HG03108 (cell line): Measurements from ENCODE around the gene SUSD1.
"Not testable (repeated sequence)": the region's sequence is repeated elsewhere in the genome, so short reads cannot be mapped to it uniquely, and the experiment has no call there.

Experiments
- ATAC-seq: cut with Tn5 transposase; IDR thresholded peaks from one replicate; pipeline ENCODE4 v1.9.1; 2021; ENCODE audit warnings: moderate library complexity; ENCODE audit not compliant: unreplicated experiment

The SUSD1 gene

DNA sequence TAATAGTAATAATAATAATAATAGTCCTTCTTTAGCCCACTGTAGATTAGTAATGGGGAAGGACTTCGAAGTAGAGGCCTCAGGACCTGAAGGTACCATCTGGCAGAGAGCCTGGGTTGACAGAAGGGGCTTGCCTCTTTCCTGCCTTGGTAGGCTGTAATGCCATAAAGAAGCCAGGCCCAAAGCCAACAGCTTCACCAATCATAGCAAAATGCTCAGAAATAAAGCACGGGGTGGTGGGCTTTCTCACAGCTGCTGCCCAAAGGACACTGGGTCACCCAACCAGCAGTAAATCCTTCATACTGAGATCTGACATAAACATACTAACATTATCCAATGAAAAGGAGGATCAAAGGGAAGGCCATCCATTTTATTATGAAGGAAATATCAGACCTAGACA lies 70.7 kb downstream of the SUSD1 start:
- ATAC-seq, result no peak

GRCh38 chr9:112103405-112103804 lies 71.7 kb downstream of the SUSD1 start:
- ATAC-seq, result no peak

- peak; percentile 58 for ATAC-seq
Measured at GRCh38 chr9:112097712-112098688, 77.1 kb downstream of the SUSD1 start.

- ATAC-seq, result no peak
Measured at GRCh38 chr9:112094948-112095681, 80.0 kb downstream of the SUSD1 start.

DNA sequence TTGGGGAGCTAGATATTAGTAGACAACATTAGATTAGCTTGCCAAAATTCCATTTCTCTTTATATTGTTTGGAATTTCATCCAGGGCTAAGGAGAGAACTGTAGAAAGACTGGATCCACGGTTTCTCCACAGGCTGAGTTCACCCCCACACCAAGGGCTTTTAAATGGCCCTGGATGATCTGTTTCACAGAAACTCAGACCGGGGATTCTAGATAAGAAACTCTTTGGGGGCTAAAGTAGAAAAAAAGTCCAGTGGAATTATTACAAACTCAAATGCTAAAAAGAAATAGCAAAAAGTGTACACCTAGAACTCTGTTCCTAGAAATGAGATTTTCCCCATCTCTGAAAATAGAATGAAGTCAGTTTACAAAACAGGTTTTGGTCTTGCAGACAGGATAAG lies 80.9 kb downstream of the SUSD1 start:
- no peak for ATAC-seq

DNA sequence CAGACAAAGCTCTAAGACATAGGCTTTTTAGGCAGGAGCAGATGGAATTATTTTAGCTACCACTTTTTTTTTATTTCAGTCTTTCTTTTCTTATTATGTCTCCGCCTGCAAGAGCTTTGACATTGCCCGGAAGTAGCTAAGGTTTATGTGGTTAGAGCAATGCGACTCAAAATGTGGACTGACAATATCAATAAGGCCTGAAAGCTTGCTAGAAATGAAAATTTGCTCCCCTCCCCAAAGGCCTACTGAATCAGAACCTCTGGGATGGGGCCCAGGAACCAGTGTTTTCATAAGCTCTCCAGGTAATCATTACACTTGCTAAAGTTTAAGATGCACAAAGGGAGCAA lies 81.3 kb downstream of the SUSD1 start:
- no peak for ATAC-seq

DNA sequence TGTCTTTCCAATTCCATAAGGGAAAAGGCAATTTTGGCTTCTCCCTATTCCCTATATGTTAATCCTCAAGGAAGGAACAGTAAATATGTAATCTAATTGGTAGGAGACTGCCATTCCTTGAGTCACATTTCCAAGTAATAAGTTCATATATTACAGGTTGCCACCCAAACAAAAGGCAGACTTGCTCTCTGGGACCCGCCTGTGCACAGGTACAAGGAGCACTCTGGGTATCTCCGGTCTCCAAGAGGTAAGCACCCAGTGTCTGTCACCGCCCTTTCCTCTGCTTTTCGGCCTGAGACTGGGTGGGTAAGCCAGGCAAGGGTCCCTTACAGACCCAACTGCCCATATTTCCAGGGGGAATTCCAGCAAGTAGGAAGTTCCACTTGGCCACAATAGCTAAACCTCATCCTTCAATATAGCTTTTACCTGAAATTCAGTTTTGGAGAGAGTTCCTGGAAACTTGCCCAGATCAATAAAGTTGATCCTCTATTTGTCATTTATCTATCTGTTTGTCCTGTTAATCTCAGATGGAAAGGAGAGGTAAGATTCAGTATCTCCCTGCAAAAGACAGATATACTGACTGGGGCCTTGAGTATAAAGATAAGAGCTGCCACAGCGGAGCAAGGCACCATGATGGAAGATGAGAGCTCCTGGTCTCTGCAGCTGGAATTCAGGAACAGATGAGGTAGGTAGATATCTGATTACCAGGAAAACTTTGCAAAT lies 81.8 kb downstream of the SUSD1 start:
- no peak for ATAC-seq

DNA sequence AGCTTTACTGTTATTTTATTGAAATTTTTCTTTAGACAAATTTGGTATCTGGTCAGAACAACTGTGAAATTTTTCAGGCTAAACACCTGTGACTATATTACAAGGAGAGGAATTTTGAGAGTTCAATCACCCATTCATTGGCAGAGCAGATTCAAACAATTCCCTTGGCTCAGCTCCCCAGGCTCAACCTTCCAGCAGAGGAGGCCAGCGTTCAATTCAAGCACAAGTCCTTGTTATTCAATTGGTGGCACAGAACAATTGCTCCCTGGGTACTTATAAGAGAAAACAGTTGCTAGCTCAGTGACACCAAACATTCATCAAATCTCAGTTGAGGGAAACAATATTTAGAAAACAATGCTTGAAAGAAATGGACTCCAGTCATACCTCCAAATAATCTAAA lies 83.3 kb downstream of the SUSD1 start:
- no peak for ATAC-seq

DNA sequence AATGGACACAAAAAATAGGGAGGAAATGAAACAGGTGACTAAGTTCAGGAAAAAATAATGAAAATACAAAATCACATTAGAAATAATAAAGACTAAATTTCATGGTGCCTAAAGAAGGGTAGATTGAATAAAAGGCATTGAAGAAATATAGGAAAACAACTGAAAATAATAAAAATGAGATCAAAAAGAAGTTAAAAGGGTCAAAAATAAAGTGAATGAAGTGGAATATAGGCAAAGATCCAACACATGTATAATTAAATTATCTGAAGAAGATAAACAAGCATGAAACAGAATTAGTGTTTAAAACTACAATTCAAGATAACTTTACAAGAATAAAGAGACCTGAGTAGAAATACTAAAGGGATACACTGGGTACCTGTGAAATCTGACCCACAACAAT lies 87.6 kb downstream of the SUSD1 start:
- no peak for ATAC-seq

DNA sequence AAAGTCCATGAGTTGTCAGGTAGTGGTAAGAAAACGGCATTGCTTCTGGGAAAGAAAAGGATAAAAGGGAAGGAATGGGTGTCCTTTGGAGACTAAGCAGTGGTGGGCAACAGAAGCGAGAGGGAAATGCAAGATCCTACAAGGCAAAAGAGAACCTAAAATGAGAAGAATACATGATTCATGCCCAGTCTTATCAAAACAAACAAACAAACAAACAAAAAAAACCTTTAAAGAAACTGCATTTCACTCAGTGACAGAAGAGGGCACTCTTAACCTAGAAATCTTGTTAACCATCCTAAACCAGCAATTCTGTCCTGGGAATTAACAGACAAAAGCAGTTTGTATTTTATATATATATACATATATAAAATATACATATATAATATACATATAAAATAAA lies 88.5 kb downstream of the SUSD1 start:
- no peak for ATAC-seq

DNA sequence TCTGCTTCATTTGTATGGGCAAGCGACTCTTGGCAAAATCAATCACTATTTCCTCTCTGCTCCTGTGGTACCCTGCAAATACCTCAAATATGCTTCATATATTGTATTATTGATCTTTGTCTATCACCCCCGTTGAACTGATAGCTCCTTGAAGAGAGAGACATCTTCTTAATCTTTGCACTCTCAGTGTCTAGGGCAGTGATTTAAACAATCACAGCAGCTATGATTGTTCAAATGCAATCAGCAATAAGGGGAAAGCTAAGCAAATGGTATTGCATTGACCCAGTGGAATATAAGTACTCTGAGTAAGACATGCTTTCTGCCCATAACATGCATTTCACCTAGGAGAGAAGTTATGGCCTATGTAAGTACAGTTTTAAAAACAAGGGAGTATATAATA lies 90.2 kb downstream of the SUSD1 start:
- no peak for ATAC-seq

DNA sequence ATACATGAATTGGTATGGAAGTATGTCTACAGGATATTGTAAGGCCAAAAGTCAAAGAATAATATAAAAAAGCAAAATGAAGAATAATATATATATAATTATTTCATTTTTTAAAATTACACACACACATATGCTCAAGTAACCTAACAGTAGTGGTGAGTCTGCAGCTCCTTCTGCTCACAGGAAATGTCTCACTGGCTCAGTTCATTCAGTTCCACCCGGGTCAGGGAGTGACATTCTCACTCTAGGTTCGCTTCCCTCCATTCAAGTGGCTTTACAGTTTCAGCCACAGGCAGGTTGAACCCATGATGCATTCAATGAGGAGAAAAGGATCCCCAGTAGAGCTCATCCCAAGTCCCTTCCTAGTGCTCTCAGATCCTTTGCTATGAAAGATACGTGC lies 90.8 kb downstream of the SUSD1 start:
- no peak for ATAC-seq

- no peak for ATAC-seq
Measured at GRCh38 chr9:112081918-112082729, 93.0 kb downstream of the SUSD1 start.

GRCh38 chr9:112080831-112081542 lies 94.1 kb downstream of the SUSD1 start:
- no peak for ATAC-seq

DNA sequence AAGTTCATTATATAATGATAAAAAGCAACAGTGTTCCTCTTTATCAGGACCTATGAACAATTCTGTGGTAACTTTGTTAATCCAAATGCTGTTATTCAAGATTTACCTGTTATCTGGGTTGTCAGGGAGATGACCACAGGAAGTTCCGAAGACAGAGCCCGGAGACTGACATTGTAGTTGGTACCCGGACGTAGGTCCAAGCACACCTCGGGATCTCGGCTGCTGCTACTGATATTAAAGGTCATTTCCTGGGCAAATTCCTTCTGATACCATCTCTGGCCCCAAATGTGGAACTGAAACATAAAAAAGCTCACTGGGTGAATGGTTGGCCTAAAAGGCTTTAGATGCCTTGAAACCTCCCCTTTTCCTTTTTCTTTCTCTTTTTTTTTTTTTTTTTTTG lies 96.7 kb downstream of the SUSD1 start:
- ATAC-seq, result peak; percentile 67

DNA sequence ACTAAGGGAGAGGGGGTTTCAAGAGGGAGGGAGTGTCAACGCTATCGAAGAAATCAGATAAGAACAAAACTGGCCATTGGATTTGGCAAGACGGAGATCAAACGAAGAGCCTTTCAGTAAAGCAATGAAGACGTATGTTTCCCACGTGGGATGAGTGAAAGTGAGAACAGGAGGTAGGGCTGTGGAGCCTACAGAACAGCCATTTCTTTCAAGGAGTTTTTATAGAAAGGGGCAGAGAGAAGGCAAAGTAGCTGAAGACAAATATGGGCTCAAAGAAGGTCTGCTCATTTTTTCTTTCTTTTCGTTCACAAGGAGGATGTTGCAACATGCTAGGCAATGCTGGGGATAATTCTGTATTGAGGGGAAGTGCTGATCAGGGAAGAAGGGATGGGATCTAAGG lies 98.3 kb downstream of the SUSD1 start:
- no peak for ATAC-seq

GRCh38 chr9:112075009-112075378 lies 100.1 kb downstream of the SUSD1 start:
- ATAC-seq, result no peak

DNA sequence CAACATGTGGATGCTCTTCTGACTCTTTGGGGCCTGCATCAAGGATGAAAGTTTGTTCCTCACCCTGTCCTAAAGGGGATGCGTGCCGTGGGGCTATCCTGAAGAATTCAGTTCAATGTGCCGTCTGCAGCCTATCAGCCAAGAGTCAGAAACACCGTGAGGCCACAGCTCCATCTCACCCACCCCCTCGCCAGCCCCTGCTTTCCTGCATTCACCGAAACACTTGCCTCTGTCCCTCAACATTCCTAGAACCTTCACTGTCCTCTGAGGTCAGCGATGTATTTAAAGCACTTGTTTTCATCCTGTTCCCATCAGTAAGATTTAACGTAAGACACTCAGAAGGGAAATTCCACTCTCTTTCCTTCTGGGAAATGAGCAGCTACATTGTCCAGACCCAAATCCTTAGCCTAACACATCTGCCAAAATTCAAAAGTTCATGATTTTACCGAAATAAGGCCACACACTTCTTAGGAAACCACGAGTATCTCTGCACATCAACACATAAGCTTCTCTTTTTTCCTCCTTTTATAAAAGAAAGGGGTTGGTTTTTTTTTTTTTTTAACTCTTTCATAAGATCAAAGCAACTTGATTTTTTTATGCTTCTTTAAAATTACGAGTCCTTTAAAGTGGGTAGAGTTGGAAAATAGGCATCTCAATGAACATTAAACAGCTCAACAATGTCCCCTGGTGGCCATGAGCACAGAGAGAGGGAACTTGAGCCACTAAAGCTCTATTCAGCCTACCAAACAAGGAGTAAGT lies 100.7 kb downstream of the SUSD1 start:
- ATAC-seq, result peak; percentile 46

- not testable (repeated sequence) for ATAC-seq
Measured at GRCh38 chr9:112073639-112074173, 101.4 kb downstream of the SUSD1 start.
